Gastroesophageal sphincter (tissue), 3 donors: Measurements from ENCODE around the gene GATB.

Experiments
- CTCF ChIP-seq, 4 experiments: fragments of 200-600 bp in 2 of 4; fragments of 450-650 bp in 2 of 4; sonication (generic) in 1 of 4; IDR thresholded peaks; one replicate each; pipeline ENCODE4 v1.5.1; 2017 to 2019; ENCODE audit warnings: antibody characterized with exemption in 4 of 4, mild to moderate bottlenecking in 2 of 4, moderate library complexity in 2 of 4
- EP300 ChIP-seq: sonication (generic); formaldehyde crosslinking; IDR thresholded peaks from one replicate; pipeline ENCODE4 v1.6.1; 2017; ENCODE audit warnings: antibody characterized with exemption, mild to moderate bottlenecking
- POLR2A ChIP-seq, 2 donors: fragments of 450-650 bp; IDR thresholded peaks; one replicate each; pipeline ENCODE4 v1.6.1; 2017; ENCODE audit warnings: antibody characterized with exemption in 2 of 2, mild to moderate bottlenecking in 2 of 2, moderate library complexity in 1 of 2

GRCh38 chr4:151728006-151728405, 32.8 kb downstream of the GATB start:
- TF ChIP-seq CTCF (IDR thresholded peaks at IDR 0.05) (no peak), EP300 (no peak), POLR2A (IDR thresholded peaks at IDR 0.05) (no peak)
